HepG2 (cell line): ENCODE data around the gene ZFPM1. TPM values are rescaled to one million over a fixed set of nuclear protein-coding genes. Genes with fewer than 3 reads are reported as not detected.
A peak's percentile ranks its signal among the peaks of the same experiment; 100 is the strongest.

Experiments
- CHCHD3 ChIP-seq: sonication (generic); formaldehyde crosslinking; IDR thresholded peaks from 2 replicates; pipeline ENCODE4 v1.8.0; 2022; ENCODE audit warnings: mild to moderate bottlenecking, missing genetic modification reagents, moderate library complexity
- DMAP1 ChIP-seq: IDR thresholded peaks from 2 replicates; pipeline ENCODE4 v1.6.1; 2016
- FOSL2 ChIP-seq: sonication (generic); formaldehyde crosslinking; IDR thresholded peaks from 2 replicates; pipeline ENCODE4 v1.4.0; 2020; ENCODE audit warnings: missing genetic modification reagents
- GABPB1 ChIP-seq: IDR thresholded peaks from 2 replicates; pipeline ENCODE4 v1.6.1; 2016; ENCODE audit warnings: mild to moderate bottlenecking, missing genetic modification reagents, moderate library complexity, missing compliant biosample characterization
- KDM2A ChIP-seq: sonication (generic); formaldehyde crosslinking; IDR thresholded peaks from 2 replicates; pipeline ENCODE4 v1.4.0; 2020; ENCODE audit warnings: low read depth, missing genetic modification reagents, borderline replicate concordance
- KLF15 ChIP-seq: sonication (generic); formaldehyde crosslinking; IDR thresholded peaks from 2 replicates; pipeline ENCODE4 v1.8.1; 2023; ENCODE audit warnings: borderline replicate concordance, mild to moderate bottlenecking, inconsistent platforms, missing genetic modification reagents, mixed read lengths
- MBNL3 ChIP-seq: fragments of 250-450 bp; sonication (Bioruptor Pico); conservative IDR thresholded peaks from 2 replicates; pipeline ENCODE4 v1.8.0; 2022; ENCODE audit warnings: mild to moderate bottlenecking, inconsistent platforms
- MTA3 ChIP-seq: sonication (generic); formaldehyde crosslinking; IDR thresholded peaks from 2 replicates; pipeline ENCODE4 v1.4.0; 2020; ENCODE audit warnings: missing genetic modification reagents
- MYC ChIP-seq: sonication (generic); formaldehyde crosslinking; IDR thresholded peaks from 2 replicates; pipeline ENCODE4 v1.9.0; 2021; ENCODE audit warnings: missing genetic modification reagents, borderline replicate concordance
- NFIB ChIP-seq: sonication (generic); formaldehyde crosslinking; IDR thresholded peaks from 2 replicates; pipeline ENCODE4 v1.9.0; 2021; ENCODE audit warnings: missing genetic modification reagents, mild to moderate bottlenecking, borderline replicate concordance
- NONO ChIP-seq, 2 experiments: fragments of 450-650 bp in 1 of 2; sonication (generic) in 1 of 2; formaldehyde crosslinking in 1 of 2; IDR thresholded peaks in 1 of 2; conservative IDR thresholded peaks in 1 of 2; 2 replicates each; pipeline versions ENCODE4 v1.6.1 to v1.8.0; 2017 to 2022; ENCODE audit warnings: mild to moderate bottlenecking in 1 of 2, missing genetic modification reagents in 1 of 2, moderate library complexity in 1 of 2
- NR2F6 ChIP-seq, 2 experiments: IDR thresholded peaks; 2 replicates each; pipeline ENCODE4 v1.6.1; 2016; ENCODE audit warnings: antibody characterized with exemption in 1 of 2, mild to moderate bottlenecking in 1 of 2
- POLR2AphosphoS5 ChIP-seq: IDR thresholded peaks from 2 replicates; pipeline ENCODE4 v1.6.1; 2012; ENCODE audit warnings: low read depth, low read length
- PTBP1 ChIP-seq: fragments of 200-400 bp; formaldehyde crosslinking; IDR thresholded peaks from 2 replicates; pipeline ENCODE4 v1.6.1; 2018; ENCODE audit warnings: low read length, low read depth; ENCODE audit not compliant: poor library complexity, severe bottlenecking
- RAD21 ChIP-seq: fragments of 450-650 bp; formaldehyde crosslinking; IDR thresholded peaks from 2 replicates; pipeline ENCODE4 v1.5.0; 2020; ENCODE audit warnings: mild to moderate bottlenecking
- SAFB2 ChIP-seq: sonication (generic); formaldehyde crosslinking; IDR thresholded peaks from 2 replicates; pipeline ENCODE4 v1.5.1; 2020; ENCODE audit warnings: missing genetic modification reagents, low read depth, mild to moderate bottlenecking, borderline replicate concordance
- THAP11 ChIP-seq: IDR thresholded peaks from 2 replicates; pipeline ENCODE4 v1.6.1; 2016; ENCODE audit warnings: missing biosample characterization, missing genetic modification reagents
- ZC3H4 ChIP-seq: sonication (generic); formaldehyde crosslinking; IDR thresholded peaks from 2 replicates; pipeline ENCODE4 v1.4.0; 2020; ENCODE audit warnings: missing genetic modification reagents, borderline replicate concordance
- ZNF350 ChIP-seq: sonication (generic); formaldehyde crosslinking; IDR thresholded peaks from 2 replicates; pipeline ENCODE4 v1.4.0; 2020; ENCODE audit warnings: mild to moderate bottlenecking, low read depth, missing genetic modification reagents, borderline replicate concordance
- polyA plus RNA-seq, 8 experiments: library from polyadenylated mRNA; depleted of rRNA in 3 of 8; stranded (reverse) in 7 of 8; unstranded in 1 of 8; fragments of >200 nt; fragmentation: Illumina TruSeq in 4 of 8; extraction: Trizol in 4 of 8; gene quantifications; 2 replicates each; pipeline versions ENCODE4 v1.2.1 to v1.2.3, GENCODE V29; 2011 to 2016; ENCODE audit warnings: low read depth in 4 of 8, missing spikeins in 1 of 8, mixed read lengths in 1 of 8; ENCODE audit not compliant: insufficient read depth in 1 of 8
- total RNA-seq, 5 experiments: library from RNA; depleted of rRNA; stranded (reverse); fragments of >200 nt; fragmentation: Illumina TruSeq; extraction: Trizol; gene quantifications; 2 replicates each; pipeline ENCODE4 v1.2.3, GENCODE V29; 2016; ENCODE audit warnings: low read depth in 1 of 5
- TF ChIP-seq, protein P1 (sequence below): sonication (generic); formaldehyde crosslinking; IDR thresholded peaks from 2 replicates; pipeline ENCODE4 v1.4.0; 2020; ENCODE audit warnings: missing genetic modification reagents
- TF ChIP-seq, protein P2 (sequence below): sonication (generic); formaldehyde crosslinking; IDR thresholded peaks from 2 replicates; pipeline ENCODE4 v1.5.0; 2020; ENCODE audit warnings: mild to moderate bottlenecking, missing genetic modification reagents
- TF ChIP-seq, protein P3 (sequence below): sonication (generic); formaldehyde crosslinking; IDR thresholded peaks from 2 replicates; pipeline ENCODE4; 2020; ENCODE audit warnings: missing genetic modification reagents, mild to moderate bottlenecking, borderline replicate concordance

ZFPM1 gene
- total and polyA plus RNA-seq, 2 of the 13 experiments (the other 11 are each of a cell fraction or from before 2014, with no cell fraction given) = 1.3 to 3.8 TPM

DNA sequence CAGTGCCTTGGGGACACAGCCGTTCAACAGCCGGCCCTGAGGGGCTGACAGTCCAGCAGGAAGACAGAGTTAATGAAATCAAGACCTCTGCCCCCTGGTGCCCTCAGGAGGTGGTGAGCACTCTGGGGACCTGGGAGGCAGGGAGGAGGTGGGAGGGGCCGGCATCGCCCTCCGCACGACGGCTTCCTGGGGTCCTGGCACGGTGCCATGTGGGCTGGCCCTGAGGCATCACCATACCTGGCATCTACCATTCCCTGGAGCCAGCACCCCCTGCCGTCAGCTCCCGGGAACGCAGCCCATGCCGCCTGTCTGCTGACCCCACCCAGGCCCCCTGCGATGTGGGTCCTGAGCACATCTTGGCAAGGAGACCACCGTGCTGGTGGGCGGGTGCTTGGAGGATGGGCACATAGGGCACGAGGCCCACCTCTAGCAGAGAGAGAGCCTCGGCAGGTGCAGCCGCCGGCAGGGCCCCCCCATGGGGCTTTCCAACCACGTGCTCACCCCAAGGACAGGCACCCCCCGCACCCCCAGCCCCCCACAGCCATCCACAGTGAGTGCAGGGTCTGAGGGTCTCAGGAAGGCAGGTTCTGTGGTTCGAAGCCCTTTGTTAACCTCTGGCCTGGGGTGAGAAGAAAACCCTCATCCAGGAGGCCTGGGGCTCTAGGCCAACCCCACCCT is 52.5 kb downstream of the ZFPM1 start (continued):
- TF ChIP-seq THAP11 (CRISPR knock-in tag) (0 out of 2 replicates have a peak, but pooled peaks have one; percentile 4), POLR2AphosphoS5 (0 out of 2 replicates have a peak, but pooled peaks have one; percentile 9), MTA3 (no peak), GABPB1 (CRISPR knock-in tag) (peak; percentile 23; the same call in 1 of the 2 replicates), MYC (peak; percentile 29; the same call in 1 of the 2 replicates), CHCHD3 (0 out of 2 replicates have a peak, but pooled peaks have one; percentile 44), KDM2A (CRISPR knock-in tag) (peak; percentile 81; the same call in 1 of the 2 replicates), ZNF350 (CRISPR knock-in tag) (peak; percentile 74), ZC3H4 (CRISPR knock-in tag) (0 out of 2 replicates have a peak, but pooled peaks have one; percentile 63), NONO (IDR thresholded peaks at IDR 0.05) (no peak), NONO (CRISPR knock-in tag; conservative IDR thresholded peaks at IDR 0.05) (peak; percentile 53), NFIB (CRISPR knock-in tag) (peak; percentile 75; the same call in 1 of the 2 replicates), DMAP1 (0 out of 2 replicates have a peak, but pooled peaks have one; percentile 30), SAFB2 (CRISPR knock-in tag) (0 out of 2 replicates have a peak, but pooled peaks have one; percentile 44), MBNL3 (no peak), FOSL2 (no peak), RAD21 (CRISPR knock-in tag) (peak; percentile 86), KLF15 (CRISPR knock-in tag) (0 out of 2 replicates have a peak, but pooled peaks have one; percentile 28), NR2F6 (IDR thresholded peaks at IDR 0.05) (no peak), NR2F6 (CRISPR knock-in tag; IDR thresholded peaks at IDR 0.05) (peak; percentile 56), PTBP1 (peak; percentile 20)
- TF ChIP-seq, protein P1, sequence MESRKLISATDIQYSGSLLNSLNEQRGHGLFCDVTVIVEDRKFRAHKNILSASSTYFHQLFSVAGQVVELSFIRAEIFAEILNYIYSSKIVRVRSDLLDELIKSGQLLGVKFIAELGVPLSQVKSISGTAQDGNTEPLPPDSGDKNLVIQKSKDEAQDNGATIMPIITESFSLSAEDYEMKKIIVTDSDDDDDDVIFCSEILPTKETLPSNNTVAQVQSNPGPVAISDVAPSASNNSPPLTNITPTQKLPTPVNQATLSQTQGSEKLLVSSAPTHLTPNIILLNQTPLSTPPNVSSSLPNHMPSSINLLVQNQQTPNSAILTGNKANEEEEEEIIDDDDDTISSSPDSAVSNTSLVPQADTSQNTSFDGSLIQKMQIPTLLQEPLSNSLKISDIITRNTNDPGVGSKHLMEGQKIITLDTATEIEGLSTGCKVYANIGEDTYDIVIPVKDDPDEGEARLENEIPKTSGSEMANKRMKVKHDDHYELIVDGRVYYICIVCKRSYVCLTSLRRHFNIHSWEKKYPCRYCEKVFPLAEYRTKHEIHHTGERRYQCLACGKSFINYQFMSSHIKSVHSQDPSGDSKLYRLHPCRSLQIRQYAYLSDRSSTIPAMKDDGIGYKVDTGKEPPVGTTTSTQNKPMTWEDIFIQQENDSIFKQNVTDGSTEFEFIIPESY (CRISPR knock-in tag) = peak; percentile 86
- TF ChIP-seq, protein P2, sequence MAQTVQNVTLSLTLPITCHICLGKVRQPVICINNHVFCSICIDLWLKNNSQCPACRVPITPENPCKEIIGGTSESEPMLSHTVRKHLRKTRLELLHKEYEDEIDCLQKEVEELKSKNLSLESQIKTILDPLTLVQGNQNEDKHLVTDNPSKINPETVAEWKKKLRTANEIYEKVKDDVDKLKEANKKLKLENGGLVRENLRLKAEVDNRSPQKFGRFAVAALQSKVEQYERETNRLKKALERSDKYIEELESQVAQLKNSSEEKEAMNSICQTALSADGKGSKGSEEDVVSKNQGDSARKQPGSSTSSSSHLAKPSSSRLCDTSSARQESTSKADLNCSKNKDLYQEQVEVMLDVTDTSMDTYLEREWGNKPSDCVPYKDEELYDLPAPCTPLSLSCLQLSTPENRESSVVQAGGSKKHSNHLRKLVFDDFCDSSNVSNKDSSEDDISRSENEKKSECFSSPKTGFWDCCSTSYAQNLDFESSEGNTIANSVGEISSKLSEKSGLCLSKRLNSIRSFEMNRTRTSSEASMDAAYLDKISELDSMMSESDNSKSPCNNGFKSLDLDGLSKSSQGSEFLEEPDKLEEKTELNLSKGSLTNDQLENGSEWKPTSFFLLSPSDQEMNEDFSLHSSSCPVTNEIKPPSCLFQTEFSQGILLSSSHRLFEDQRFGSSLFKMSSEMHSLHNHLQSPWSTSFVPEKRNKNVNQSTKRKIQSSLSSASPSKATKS = no peak
- TF ChIP-seq, protein P3, sequence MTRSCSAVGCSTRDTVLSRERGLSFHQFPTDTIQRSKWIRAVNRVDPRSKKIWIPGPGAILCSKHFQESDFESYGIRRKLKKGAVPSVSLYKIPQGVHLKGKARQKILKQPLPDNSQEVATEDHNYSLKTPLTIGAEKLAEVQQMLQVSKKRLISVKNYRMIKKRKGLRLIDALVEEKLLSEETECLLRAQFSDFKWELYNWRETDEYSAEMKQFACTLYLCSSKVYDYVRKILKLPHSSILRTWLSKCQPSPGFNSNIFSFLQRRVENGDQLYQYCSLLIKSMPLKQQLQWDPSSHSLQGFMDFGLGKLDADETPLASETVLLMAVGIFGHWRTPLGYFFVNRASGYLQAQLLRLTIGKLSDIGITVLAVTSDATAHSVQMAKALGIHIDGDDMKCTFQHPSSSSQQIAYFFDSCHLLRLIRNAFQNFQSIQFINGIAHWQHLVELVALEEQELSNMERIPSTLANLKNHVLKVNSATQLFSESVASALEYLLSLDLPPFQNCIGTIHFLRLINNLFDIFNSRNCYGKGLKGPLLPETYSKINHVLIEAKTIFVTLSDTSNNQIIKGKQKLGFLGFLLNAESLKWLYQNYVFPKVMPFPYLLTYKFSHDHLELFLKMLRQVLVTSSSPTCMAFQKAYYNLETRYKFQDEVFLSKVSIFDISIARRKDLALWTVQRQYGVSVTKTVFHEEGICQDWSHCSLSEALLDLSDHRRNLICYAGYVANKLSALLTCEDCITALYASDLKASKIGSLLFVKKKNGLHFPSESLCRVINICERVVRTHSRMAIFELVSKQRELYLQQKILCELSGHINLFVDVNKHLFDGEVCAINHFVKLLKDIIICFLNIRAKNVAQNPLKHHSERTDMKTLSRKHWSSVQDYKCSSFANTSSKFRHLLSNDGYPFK (CRISPR knock-in tag) = peak; percentile 39; the same call in 1 of the 2 replicates
